ENCODE measurements around the gene MMD.

- TF ChIP-seq POLR2AphosphoS5 (IDR thresholded peaks at IDR 0.05; ENCODE audit: low read depth, low read length) (no peak), SPI1 (IDR thresholded peaks at IDR 0.05; ENCODE audit: low read depth, low read length) (no peak)
Observed at GRCh38 chr17:55354941-55355340, 66.7 kb downstream of the MMD start.
